RWPE2 (cell line): Measurements from ENCODE around the gene ST7L.

Experiments used
- ATAC-seq: fragments of 200-7000 bp; cut with Tn5 transposase; 3 replicates; pipeline ENCODE4 v1.9.1; 2021; ENCODE audit warnings: low read depth
- DNase-seq: peaks from one replicate; pipeline ENCODE4 v3.0.0-alpha.2; 2020; ENCODE audit warnings: low spot score
- H3K27ac ChIP-seq: fragments of 450-650 bp; 2 replicates; pipeline ENCODE4 v1.5.1; 2017; ENCODE audit warnings: mild to moderate bottlenecking; ENCODE audit not compliant: poor library complexity, severe bottlenecking
- H3K27me3 ChIP-seq: fragments of 250-450 bp; sonication (Bioruptor Pico); 2 replicates; pipeline ENCODE4 v1.5.1; 2021; ENCODE audit warnings: mild to moderate bottlenecking, moderate library complexity; ENCODE audit not compliant: insufficient read depth, poor library complexity, severe bottlenecking
- H3K36me3 ChIP-seq: fragments of 250-450 bp; sonication (Bioruptor Pico); 2 replicates; pipeline ENCODE4 v1.5.1; 2020; ENCODE audit warnings: low read depth, mild to moderate bottlenecking, moderate library complexity
- H3K4me1 ChIP-seq: fragments of 250-450 bp; sonication (Bioruptor Pico); 2 replicates; pipeline ENCODE4 v1.5.1; 2021; ENCODE audit warnings: mild to moderate bottlenecking, moderate library complexity; ENCODE audit not compliant: insufficient read depth, poor library complexity, severe bottlenecking
- H3K4me3 ChIP-seq: fragments of 250-450 bp; sonication (Bioruptor Pico); 2 replicates; pipeline ENCODE4 v1.5.1; 2021; ENCODE audit warnings: mild to moderate bottlenecking, moderate library complexity; ENCODE audit not compliant: severe bottlenecking
- H3K9me3 ChIP-seq: fragments of 250-450 bp; sonication (Bioruptor Pico); 2 replicates; pipeline ENCODE4 v1.5.1; 2021; ENCODE audit warnings: mild to moderate bottlenecking, moderate library complexity; ENCODE audit not compliant: severe bottlenecking
- CTCF ChIP-seq: fragments of 450-650 bp; IDR thresholded peaks from one replicate; pipeline ENCODE4 v1.5.1; 2017; ENCODE audit warnings: mild to moderate bottlenecking, moderate library complexity; ENCODE audit not compliant: poor library complexity, severe bottlenecking

Gene ST7L

GRCh38 chr1:112583366-112583765, 35.6 kb downstream of the ST7L start:
- peaks cover 2% of the 10 kb centered on the region for H3K9me3 ChIP-seq
- no peaks in the 10 kb centered on the region for H3K4me1 ChIP-seq
- H3K4me3 ChIP-seq, result no peak overlapping the region
- H3K27me3 ChIP-seq, result no peaks in the 10 kb centered on the region
- no peak for TF ChIP-seq CTCF
- ATAC-seq, result no peak
- DNase-seq, result no peak
- H3K36me3 ChIP-seq, result peaks cover 42% of the 10 kb centered on the region
- H3K27ac ChIP-seq, result no peak overlapping the region

- peaks cover 45% of the 10 kb centered on the region for H3K36me3 ChIP-seq
Observed at GRCh38 chr1:112581586-112582192, 37.3 kb downstream of the ST7L start.

GRCh38 chr1:112579801-112580510, 39.0 kb downstream of the ST7L start:
- Histone ChIP-seq H3K27me3 (no peaks in the 10 kb centered on the region), H3K27ac (no peak overlapping the region), H3K9me3 (peaks cover 2% of the 10 kb centered on the region), H3K4me1 (peaks cover 8% of the 10 kb centered on the region), H3K36me3 (peaks cover 51% of the 10 kb centered on the region), H3K4me3 (no peak overlapping the region)
- DNase-seq (no peak), ATAC-seq (no peak)
- no peak for TF ChIP-seq CTCF

More at GRCh38 chr1:112581586-112582192, 37.3 kb downstream of the ST7L start:
- Histone ChIP-seq H3K9me3 (peaks cover 2% of the 10 kb centered on the region), H3K27ac (no peak overlapping the region), H3K4me3 (no peak overlapping the region), H3K4me1 (no peaks in the 10 kb centered on the region), H3K27me3 (no peaks in the 10 kb centered on the region)
- DNase-seq, result no peak
- no peak for ATAC-seq
- no peak for TF ChIP-seq CTCF

- H3K36me3 ChIP-seq, result peaks cover 51% of the 10 kb centered on the region
- H3K4me3 ChIP-seq, result no peak overlapping the region
- ATAC-seq (no peak), DNase-seq (no peak)
- no peak overlapping the region for H3K27ac ChIP-seq
- no peaks in the 10 kb centered on the region for H3K9me3 ChIP-seq
- no peaks in the 10 kb centered on the region for H3K27me3 ChIP-seq
- peaks cover 8% of the 10 kb centered on the region for H3K4me1 ChIP-seq
- TF ChIP-seq CTCF, result no peak
Observed at GRCh38 chr1:112576240-112576639, 42.7 kb downstream of the ST7L start.
